ENCODE measurements around the gene ZNF689.

DNA sequence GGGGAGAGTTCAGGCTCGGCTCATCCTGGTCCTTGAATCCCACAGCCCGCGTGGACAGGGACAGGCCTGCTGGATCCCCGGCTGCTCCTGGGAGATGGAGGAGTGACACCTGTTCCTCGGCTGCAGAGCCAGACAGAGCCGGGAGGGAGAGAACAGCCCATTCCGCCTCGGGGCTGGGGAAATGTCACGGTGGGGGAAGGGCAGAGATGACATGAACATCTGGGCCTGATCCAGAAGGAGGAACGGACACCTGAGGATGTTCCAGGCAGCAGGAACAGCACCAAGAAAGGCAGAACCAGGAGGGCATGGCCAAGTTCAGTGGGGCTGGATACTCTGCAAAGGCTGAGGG lies 54.1 kb downstream of the ZNF689 start:
- TF ChIP-seq SP1 (IDR thresholded peaks at IDR 0.05), result no peak
- no peak for TF ChIP-seq LEF1 (IDR thresholded peaks at IDR 0.05; ENCODE audit: borderline replicate concordance)
- TF ChIP-seq HDGF (IDR thresholded peaks at IDR 0.05; ENCODE audit: borderline replicate concordance), result no peak
- TF ChIP-seq ZNF384 (IDR thresholded peaks at IDR 0.05), result no peak
- no peak for TF ChIP-seq FOXM1 (IDR thresholded peaks at IDR 0.05; ENCODE audit: borderline replicate concordance)

Data from HEK293T (cell line).